NCI-H748 (cell line): ENCODE results near the gene CNIH3.
A peak's percentile ranks its signal among the peaks of the same experiment; 100 is the strongest.

Experiments used
- DNase-seq: peaks from one replicate; lab custom pipeline; 2025; ENCODE audit not compliant: unreplicated experiment; lab: John Stamatoyannopoulos, UW

The CNIH3 gene

GRCh38 chr1:224739997-224740684, 124.0 kb downstream of the CNIH3 start:
- peak; percentile 4 for DNase-seq

GRCh38 chr1:224740685-224741052, 124.6 kb downstream of the CNIH3 start:
- DNase-seq: no peak

DNA sequence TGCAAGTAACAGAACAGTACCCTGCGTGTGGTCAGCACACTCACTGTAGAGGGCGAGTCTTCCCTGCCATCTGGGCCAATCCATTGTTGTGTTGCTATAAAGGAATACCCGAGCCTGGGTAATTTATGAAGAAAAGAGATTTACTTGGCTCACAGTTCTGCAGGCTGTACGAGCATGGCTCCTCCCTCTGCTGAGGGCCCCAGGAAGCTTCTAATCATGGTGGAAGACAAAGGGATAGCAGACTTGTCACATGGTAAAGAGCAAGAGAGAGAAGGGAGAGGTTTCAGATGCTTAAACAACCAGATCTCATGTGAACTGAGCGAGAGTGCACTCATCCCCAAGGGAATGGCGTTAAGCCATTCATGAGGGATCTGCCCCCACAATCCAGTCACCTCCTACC, 126.2 kb downstream of the CNIH3 start:
- DNase-seq: no peak

GRCh38 chr1:224743608-224744164, 127.6 kb downstream of the CNIH3 start:
- peak; percentile 66 for DNase-seq

DNA sequence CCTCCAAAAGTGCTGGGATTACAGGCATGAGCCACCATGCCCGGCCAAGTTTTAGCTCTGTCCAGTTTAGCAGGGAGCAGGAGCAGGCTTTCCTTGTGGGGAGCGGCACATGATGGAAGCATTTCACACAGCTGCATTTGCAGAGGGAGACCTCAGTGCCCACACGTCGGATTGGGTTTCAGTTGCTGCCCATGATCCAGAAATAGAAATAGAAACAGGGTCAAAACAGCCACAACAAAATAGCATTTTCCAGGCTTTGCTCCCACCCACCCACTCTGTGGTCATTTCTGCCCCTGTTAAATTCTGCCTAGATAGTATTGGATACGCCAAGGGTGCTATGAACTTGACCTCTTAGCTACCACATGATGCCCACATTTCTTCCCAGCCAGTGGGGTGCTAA, 128.4 kb downstream of the CNIH3 start:
- no peak for DNase-seq

- no peak for DNase-seq
These were observed 129.3 kb downstream of the CNIH3 start for GRCh38 chr1:224745394-224745793.

DNA sequence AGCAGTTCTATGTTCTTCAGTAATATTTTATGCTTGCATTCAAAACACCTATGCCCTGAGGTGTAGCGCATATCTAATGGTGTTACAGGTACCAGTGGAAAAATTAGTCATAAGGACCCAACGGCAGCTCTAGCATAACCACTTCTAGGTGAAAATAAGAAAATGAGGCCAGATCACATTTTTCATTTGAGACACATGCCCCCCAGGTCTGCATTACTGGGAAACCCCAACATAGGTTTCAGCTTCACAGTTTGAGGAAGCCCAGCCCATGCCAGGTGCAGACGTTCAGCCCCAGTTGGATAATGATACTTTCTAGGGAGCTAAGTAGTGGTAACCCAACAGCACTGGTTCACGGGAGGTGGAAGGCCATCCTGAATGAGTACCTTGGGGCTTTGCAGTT, 129.8 kb downstream of the CNIH3 start:
- no peak for DNase-seq

GRCh38 chr1:224747578-224747977, 131.5 kb downstream of the CNIH3 start:
- DNase-seq: no peak

DNA sequence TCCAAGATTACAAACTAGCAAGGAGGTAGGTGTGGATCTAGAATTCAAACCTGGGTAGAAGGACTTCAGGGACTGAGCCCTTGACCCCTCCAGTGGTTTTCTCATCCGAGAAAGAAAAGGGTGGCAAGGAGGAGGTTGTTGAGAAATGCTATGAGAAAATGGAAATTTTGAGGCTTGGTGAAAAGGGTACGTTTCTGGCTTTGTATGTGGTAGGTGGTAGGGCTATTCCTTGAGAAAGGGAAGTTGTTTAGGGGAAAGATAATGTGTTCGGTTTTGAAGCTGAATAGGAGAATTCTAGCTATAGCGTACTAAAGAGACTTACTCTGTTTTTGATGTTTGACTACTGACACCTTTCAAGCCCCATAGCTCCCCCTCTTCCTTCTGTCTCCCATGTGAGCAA, 133.8 kb downstream of the CNIH3 start:
- DNase-seq: no peak

- DNase-seq: no peak
These were observed 135.7 kb downstream of the CNIH3 start for GRCh38 chr1:224751624-224752311.

DNA sequence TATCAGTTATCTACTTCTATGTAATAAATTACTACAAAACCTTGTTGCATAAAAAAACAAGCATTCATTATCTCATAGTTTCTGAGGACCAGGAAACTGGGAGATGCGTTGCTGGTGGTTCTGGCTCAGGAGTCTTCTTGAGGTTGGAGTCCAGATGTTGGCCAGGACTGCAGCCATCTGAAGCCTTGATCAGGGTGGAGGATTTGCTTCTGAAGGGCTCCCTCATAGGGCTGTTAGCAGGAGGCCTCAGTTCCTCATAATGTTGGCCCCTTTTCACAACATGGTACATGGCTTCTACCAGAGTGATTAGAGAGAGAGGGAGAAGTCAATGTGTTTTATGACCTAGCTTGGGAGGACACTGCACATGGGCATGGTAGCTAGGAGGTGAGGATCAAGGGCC, 137.4 kb downstream of the CNIH3 start:
- DNase-seq: no peak

DNA sequence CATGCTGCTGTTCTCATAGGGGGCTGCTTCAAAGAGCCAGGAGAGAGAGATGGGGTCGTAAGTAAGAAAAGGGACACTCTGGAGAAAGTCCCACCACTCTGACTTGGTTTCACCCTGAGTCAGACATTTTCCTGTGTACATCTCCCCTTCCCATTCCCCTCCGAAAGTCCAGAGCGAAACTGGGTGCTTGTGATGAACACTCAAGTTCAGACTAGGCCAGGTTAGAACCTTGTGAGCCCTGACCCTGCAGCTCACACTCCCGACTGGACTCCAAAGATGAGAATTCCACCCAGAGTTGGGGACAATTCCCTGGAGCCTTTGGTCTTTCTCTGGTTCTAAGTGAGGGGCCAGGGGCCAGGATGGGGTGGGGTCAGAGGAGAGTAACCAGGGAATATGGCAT, 139.5 kb downstream of the CNIH3 start:
- DNase-seq: no peak

DNA sequence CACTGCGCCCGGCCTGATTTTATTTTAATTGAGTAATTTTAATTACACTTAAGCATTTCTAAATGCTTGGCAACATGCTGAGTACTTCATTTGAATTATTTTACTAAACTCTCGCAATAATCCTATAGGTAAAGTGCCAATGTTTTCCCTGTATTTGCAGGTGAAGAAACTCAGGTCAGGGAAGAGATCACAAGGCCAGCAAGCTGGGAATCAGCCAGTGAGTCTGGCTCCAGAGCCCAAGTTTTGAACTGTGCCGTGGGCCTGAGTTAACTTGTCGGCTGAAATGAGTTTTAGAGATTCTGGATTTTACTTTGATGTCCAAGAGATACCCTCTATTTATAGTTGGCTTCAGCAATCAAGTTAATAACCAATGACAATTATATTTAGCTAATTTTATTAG, 141.4 kb downstream of the CNIH3 start:
- DNase-seq: no peak

- DNase-seq: no peak
These were observed 143.0 kb downstream of the CNIH3 start for GRCh38 chr1:224759135-224759534.

GRCh38 chr1:224759681-224760091, 143.6 kb downstream of the CNIH3 start:
- no peak for DNase-seq

- no peak for DNase-seq
These were observed 144.0 kb downstream of the CNIH3 start for GRCh38 chr1:224760163-224760562.

GRCh38 chr1:224761245-224761644, 145.1 kb downstream of the CNIH3 start:
- DNase-seq: no peak

GRCh38 chr1:224762046-224762445, 145.9 kb downstream of the CNIH3 start:
- no peak for DNase-seq

GRCh38 chr1:224762701-224763100, 146.6 kb downstream of the CNIH3 start:
- no peak for DNase-seq

DNA sequence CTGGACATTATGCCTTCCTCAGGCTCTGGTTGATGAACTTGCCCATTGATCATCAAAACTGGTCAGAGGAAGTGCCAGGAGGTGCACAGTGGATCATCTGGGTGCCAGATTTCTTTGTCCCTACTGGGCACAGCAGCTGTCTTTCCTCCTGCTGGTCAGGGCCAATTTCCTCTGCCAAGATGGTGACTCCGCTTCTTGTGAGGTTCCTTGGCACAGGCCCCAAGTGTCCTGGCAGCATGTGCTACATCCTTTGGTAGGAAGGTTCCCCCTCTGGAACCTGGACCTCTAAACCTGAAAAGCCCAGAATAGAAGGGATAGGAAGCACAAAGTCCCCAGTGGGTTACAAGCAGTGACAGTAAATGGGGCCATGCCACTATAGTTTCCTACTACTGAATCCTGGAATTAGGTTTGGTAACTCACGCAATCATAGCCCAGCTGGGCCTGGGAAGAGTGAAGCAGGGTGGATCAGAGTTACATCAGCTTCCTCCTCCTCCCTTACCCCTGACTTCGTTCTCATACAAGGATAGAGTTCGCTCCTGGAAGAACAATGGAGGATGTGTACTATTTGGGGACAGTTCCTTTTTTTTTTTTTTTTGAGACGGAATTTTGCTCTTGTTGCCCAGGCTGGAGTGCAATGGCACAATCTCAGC, 147.1 kb downstream of the CNIH3 start:
- no peak for DNase-seq

DNA sequence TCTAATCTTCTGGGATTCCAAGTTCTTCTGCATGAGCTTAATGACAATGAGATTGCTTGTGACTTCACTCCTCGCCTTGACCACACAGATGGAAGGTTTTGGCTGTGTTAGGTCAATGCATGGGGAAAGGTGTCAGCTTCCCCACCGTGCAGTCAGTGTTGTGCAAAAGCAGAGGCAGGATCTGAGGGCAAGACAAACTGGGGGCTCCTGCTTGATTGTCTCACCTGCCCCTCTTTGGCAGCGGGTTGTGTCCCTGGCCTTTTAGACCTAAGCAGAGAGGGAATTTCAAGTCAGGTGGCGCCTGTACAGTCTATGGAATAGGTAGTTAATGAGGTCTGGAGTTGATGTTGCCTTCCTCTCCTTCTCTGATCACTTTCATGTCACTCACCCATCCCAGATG, 150.1 kb downstream of the CNIH3 start:
- no peak for DNase-seq

GRCh38 chr1:224767031-224767430, 150.9 kb downstream of the CNIH3 start:
- DNase-seq: no peak
